GM23338 (cell line): Measurements from ENCODE around the gene CDK18.

Experiments
- CREB1 ChIP-seq: fragments of 250-450 bp; sonication (Bioruptor Pico); IDR thresholded peaks from 2 replicates; pipeline ENCODE4 v1.5.0; 2020; ENCODE audit warnings: low read depth, mild to moderate bottlenecking, moderate library complexity
- EZH2 ChIP-seq: fragments of 200-600 bp; sonication (generic); IDR thresholded peaks from one replicate; pipeline ENCODE4 v1.8.0; 2017; ENCODE audit warnings: antibody characterized with exemption, mild to moderate bottlenecking, low read depth; ENCODE audit not compliant: unreplicated experiment
- EZH2phosphoT487 ChIP-seq: fragments of 200-600 bp; sonication (generic); IDR thresholded peaks from one replicate; pipeline ENCODE4 v1.8.1; 2018; ENCODE audit warnings: antibody characterized with exemption; ENCODE audit not compliant: unreplicated experiment
- JUNB ChIP-seq: IDR thresholded peaks from one replicate; pipeline ENCODE4 v1.6.1; 2016; ENCODE audit warnings: antibody characterized with exemption; ENCODE audit not compliant: unreplicated experiment
- POLR2AphosphoS5 ChIP-seq: IDR thresholded peaks from 2 replicates; pipeline ENCODE4 v1.6.1; 2016; ENCODE audit warnings: antibody characterized with exemption, low read depth
- ZNF114 ChIP-seq: fragments of 250-450 bp; sonication (Bioruptor Pico); IDR thresholded peaks from 2 replicates; pipeline ENCODE4 v1.5.0; 2020; ENCODE audit warnings: mild to moderate bottlenecking, moderate library complexity
- ZNF331 ChIP-seq: fragments of 250-450 bp; sonication (Bioruptor Pico); IDR thresholded peaks from 2 replicates; pipeline ENCODE4 v1.5.0; 2020; ENCODE audit warnings: low read depth, mild to moderate bottlenecking, moderate library complexity
- TF ChIP-seq, protein P1 (sequence below), 2 experiments: fragments of 200-600 bp in 1 of 2; sonication (generic) in 1 of 2; conservative IDR thresholded peaks; 2 replicates each; pipeline versions ENCODE4 v1.5.1 to v1.6.1; 2016 to 2017; ENCODE audit warnings: antibody characterized with exemption in 2 of 2, low read depth in 2 of 2, mild to moderate bottlenecking in 2 of 2, moderate library complexity in 1 of 2
- TF ChIP-seq, protein P2 (sequence below): IDR thresholded peaks from one replicate; pipeline ENCODE4 v1.6.1; 2018; ENCODE audit warnings: antibody characterized with exemption; ENCODE audit not compliant: unreplicated experiment
- TF ChIP-seq, protein P3 (sequence below): IDR thresholded peaks from 2 replicates; pipeline ENCODE4 v1.6.1; 2016; ENCODE audit warnings: antibody characterized with exemption

DNA sequence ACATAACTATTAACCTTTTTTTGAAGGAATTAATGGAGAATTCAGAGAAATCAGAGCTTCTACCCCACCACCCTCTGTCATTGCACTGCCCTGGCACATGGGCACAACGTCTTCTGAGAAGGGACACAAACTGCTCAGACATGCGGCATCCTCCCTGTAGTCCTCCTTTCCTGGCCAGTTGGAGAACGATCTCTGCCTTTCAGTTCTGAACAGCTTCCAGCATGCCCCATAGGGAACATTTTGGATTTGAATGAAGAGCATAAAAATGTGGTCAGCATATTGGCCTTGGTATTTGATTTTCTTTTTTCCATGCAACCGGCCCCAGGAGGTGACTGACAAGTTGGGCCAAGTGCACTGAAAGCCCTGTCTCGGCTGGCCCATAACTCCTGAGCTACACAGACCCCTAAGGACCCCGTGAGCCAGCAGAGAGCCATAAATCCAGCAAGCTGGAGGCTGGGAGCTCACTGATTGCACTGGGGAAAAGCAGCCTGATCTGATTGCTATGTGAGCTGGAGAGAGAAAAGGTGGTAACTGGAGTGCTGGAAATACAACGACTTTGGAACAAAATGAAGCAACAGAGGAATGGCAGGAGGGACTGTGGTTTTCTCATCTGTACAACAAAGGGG lies 37.8 kb upstream of the CDK18 start:
- TF ChIP-seq, protein P1, sequence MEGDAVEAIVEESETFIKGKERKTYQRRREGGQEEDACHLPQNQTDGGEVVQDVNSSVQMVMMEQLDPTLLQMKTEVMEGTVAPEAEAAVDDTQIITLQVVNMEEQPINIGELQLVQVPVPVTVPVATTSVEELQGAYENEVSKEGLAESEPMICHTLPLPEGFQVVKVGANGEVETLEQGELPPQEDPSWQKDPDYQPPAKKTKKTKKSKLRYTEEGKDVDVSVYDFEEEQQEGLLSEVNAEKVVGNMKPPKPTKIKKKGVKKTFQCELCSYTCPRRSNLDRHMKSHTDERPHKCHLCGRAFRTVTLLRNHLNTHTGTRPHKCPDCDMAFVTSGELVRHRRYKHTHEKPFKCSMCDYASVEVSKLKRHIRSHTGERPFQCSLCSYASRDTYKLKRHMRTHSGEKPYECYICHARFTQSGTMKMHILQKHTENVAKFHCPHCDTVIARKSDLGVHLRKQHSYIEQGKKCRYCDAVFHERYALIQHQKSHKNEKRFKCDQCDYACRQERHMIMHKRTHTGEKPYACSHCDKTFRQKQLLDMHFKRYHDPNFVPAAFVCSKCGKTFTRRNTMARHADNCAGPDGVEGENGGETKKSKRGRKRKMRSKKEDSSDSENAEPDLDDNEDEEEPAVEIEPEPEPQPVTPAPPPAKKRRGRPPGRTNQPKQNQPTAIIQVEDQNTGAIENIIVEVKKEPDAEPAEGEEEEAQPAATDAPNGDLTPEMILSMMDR (conservative IDR thresholded peaks at IDR 0.05; ENCODE audit: low read depth in 2 of 2), result no peak
- TF ChIP-seq POLR2AphosphoS5, result no peak
- no peak for TF ChIP-seq EZH2
- no peak for TF ChIP-seq CREB1 (CRISPR knock-in tag)
- TF ChIP-seq, protein P2, sequence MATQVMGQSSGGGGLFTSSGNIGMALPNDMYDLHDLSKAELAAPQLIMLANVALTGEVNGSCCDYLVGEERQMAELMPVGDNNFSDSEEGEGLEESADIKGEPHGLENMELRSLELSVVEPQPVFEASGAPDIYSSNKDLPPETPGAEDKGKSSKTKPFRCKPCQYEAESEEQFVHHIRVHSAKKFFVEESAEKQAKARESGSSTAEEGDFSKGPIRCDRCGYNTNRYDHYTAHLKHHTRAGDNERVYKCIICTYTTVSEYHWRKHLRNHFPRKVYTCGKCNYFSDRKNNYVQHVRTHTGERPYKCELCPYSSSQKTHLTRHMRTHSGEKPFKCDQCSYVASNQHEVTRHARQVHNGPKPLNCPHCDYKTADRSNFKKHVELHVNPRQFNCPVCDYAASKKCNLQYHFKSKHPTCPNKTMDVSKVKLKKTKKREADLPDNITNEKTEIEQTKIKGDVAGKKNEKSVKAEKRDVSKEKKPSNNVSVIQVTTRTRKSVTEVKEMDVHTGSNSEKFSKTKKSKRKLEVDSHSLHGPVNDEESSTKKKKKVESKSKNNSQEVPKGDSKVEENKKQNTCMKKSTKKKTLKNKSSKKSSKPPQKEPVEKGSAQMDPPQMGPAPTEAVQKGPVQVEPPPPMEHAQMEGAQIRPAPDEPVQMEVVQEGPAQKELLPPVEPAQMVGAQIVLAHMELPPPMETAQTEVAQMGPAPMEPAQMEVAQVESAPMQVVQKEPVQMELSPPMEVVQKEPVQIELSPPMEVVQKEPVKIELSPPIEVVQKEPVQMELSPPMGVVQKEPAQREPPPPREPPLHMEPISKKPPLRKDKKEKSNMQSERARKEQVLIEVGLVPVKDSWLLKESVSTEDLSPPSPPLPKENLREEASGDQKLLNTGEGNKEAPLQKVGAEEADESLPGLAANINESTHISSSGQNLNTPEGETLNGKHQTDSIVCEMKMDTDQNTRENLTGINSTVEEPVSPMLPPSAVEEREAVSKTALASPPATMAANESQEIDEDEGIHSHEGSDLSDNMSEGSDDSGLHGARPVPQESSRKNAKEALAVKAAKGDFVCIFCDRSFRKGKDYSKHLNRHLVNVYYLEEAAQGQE, result no peak
- TF ChIP-seq EZH2phosphoT487, result no peak
- TF ChIP-seq ZNF114, result no peak
- no peak for TF ChIP-seq ZNF331
- TF ChIP-seq, protein P3, sequence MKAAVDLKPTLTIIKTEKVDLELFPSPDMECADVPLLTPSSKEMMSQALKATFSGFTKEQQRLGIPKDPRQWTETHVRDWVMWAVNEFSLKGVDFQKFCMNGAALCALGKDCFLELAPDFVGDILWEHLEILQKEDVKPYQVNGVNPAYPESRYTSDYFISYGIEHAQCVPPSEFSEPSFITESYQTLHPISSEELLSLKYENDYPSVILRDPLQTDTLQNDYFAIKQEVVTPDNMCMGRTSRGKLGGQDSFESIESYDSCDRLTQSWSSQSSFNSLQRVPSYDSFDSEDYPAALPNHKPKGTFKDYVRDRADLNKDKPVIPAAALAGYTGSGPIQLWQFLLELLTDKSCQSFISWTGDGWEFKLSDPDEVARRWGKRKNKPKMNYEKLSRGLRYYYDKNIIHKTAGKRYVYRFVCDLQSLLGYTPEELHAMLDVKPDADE, result no peak
- TF ChIP-seq JUNB, result no peak
